NT2/D1 (cell line): Measurements from ENCODE around the gene TRIM16.
"Not testable (repeated sequence)": the region's sequence is repeated elsewhere in the genome, so short reads cannot be mapped to it uniquely, and the experiment has no call there.

Source experiments
- YY1 ChIP-seq: IDR thresholded peaks from 2 replicates; pipeline ENCODE4 v1.6.1; 2011; ENCODE audit not compliant: insufficient read length, insufficient read depth
- ZNF274 ChIP-seq: IDR thresholded peaks from 2 replicates; pipeline ENCODE4 v1.6.1; 2011; ENCODE audit warnings: mild to moderate bottlenecking, low read depth, low read length

DNA sequence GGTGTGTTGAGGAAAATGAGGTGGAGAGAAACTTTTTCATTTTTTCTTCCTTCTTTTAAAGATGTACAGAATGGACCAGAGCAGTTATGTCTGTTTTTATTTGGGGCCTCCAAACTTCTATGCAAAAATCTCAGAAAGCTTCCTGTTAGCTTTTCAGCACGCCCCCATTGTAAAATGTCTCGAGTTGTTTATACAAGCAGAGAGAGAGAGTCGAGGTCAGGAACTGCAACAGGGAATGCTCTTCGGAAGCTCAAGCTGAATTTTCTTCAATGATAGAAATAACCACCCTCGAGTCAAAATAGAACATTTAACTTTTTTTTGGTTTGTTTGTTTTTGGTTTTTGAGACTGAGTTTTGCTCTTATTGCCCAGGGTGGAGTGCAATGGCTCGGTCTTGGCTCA lies 68.3 kb downstream of the TRIM16 start:
- not testable (repeated sequence) for TF ChIP-seq ZNF274, YY1
